Mesendoderm (in vitro differentiated cells): Measurements from ENCODE around the gene TGFBR3.

Experiments used
- DNase-seq: peaks from one replicate; pipeline ENCODE4 v3.0.0; 2013
- H2AK5ac ChIP-seq: 2 replicates; pipeline ENCODE4 v1.6.1; 2013; ENCODE audit warnings: low read length, inconsistent platforms
- H2BK120ac ChIP-seq: 2 replicates; pipeline ENCODE4 v1.6.1; 2013; ENCODE audit warnings: low read depth, mild to moderate bottlenecking, low read length, moderate library complexity, mixed read lengths
- H2BK15ac ChIP-seq: replicated peaks from 2 replicates; pipeline ENCODE4 v1.6.1; 2013; ENCODE audit warnings: low read depth, mild to moderate bottlenecking, moderate library complexity
- H2BK5ac ChIP-seq: 2 replicates; pipeline ENCODE4 v1.6.1; 2013; ENCODE audit warnings: low read length, inconsistent platforms
- H3K18ac ChIP-seq: 2 replicates; pipeline ENCODE4 v1.6.1; 2013; ENCODE audit warnings: mild to moderate bottlenecking, low read length, mixed read lengths
- H3K23ac ChIP-seq: one replicate; pipeline ENCODE4 v1.6.1; 2013; ENCODE audit warnings: low read length
- H3K27ac ChIP-seq: 2 replicates; pipeline ENCODE4 v1.5.1; 2013; ENCODE audit warnings: low read depth, mild to moderate bottlenecking, inconsistent platforms, low read length, moderate library complexity
- H3K27me3 ChIP-seq: 2 replicates; pipeline ENCODE4 v1.6.1; 2013; ENCODE audit warnings: low read length, control low read depth, mild to moderate bottlenecking, inconsistent platforms; ENCODE audit not compliant: insufficient read depth, poor library complexity
- H3K36me3 ChIP-seq: 2 replicates; pipeline ENCODE4 v1.6.1; 2013; ENCODE audit warnings: low read length, inconsistent platforms; ENCODE audit not compliant: control insufficient read depth, insufficient read depth
- H3K4ac ChIP-seq: one replicate; pipeline ENCODE4 v1.6.1; 2013; ENCODE audit warnings: low read depth, mild to moderate bottlenecking, low read length, moderate library complexity
- H3K4me1 ChIP-seq: 2 replicates; pipeline ENCODE4 v1.6.1; 2013; ENCODE audit warnings: low read depth, low read length, inconsistent platforms; ENCODE audit not compliant: control insufficient read depth
- H3K4me2 ChIP-seq: 2 replicates; pipeline ENCODE4 v1.6.1; 2013; ENCODE audit warnings: low read length
- H3K4me3 ChIP-seq: 2 replicates; pipeline ENCODE4 v1.5.1; 2013; ENCODE audit warnings: mild to moderate bottlenecking, low read length
- H3K56ac ChIP-seq: one replicate; pipeline ENCODE4 v1.6.1; 2013; ENCODE audit warnings: low read length
- H3K79me1 ChIP-seq: 2 replicates; pipeline ENCODE4 v1.6.1; 2013; ENCODE audit warnings: low read length, inconsistent platforms
- H3K79me2 ChIP-seq: 2 replicates; pipeline ENCODE4 v1.6.1; 2013; ENCODE audit warnings: mild to moderate bottlenecking, low read length; ENCODE audit not compliant: control insufficient read depth, insufficient read depth
- H3K9ac ChIP-seq: 2 replicates; pipeline ENCODE4 v1.6.1; 2013; ENCODE audit warnings: low read length, inconsistent platforms
- H4K5ac ChIP-seq: one replicate; pipeline ENCODE4 v1.6.1; 2013; ENCODE audit warnings: low read length
- H4K8ac ChIP-seq: one replicate; pipeline ENCODE4 v1.6.1; 2013; ENCODE audit warnings: low read depth, mild to moderate bottlenecking, control low read depth, low read length, moderate library complexity
- WGBS: extraction: QIAGEN DNeasy Blood & Tissue Kit; methylation state at CpG from one replicate; pipeline ENCODE4 v1.1.7; 2013; ENCODE audit warnings: low lambda C conversion rate, missing lambda C conversion rate; ENCODE audit not compliant: insufficient coverage; ENCODE audit errors: extremely low coverage; 5-methylcytosine and 5-hydroxymethylcytosine counted together

TGFBR3 gene

DNA sequence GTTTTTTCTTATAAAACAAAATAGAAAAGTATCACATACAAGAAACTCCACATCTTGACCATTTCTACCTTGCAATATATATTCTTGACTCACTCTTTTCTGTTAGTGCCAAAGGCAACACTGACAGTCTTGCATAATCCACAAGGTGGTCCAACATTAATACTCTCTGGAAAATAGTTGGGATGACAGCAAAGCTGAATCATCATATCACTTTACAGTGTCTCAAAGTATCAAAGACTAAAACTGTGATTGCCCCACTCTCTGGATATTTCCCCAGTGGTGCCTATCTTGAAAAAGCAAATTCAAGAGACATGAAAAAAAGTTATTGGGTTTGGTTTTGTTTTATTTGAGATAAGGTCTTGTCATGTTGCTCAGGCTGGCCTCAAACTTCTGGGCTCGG, 14.6 kb upstream of the TGFBR3 start:
- no peak overlapping the region for H2BK15ac ChIP-seq
- H3K27ac ChIP-seq = no peak overlapping the region
- no peak overlapping the region for H3K18ac ChIP-seq
- H3K79me1 ChIP-seq = no peaks in the 10 kb centered on the region
- no peak overlapping the region for H3K56ac ChIP-seq
- H3K4me1 ChIP-seq = no peaks in the 10 kb centered on the region
- WGBS = no CpG with 5 or more reads among the region's 1 CpG
- no peak overlapping the region for H3K9ac ChIP-seq
- H3K4ac ChIP-seq = no peak overlapping the region
- no peak overlapping the region for H3K4me3 ChIP-seq
- no peak overlapping the region for H4K8ac ChIP-seq
- H2BK120ac ChIP-seq = no peak overlapping the region
- no peak overlapping the region for H2BK5ac ChIP-seq
- no peaks in the 10 kb centered on the region for H3K36me3 ChIP-seq
- H3K4me2 ChIP-seq = no peak overlapping the region
- no peak overlapping the region for H3K23ac ChIP-seq
- no peaks in the 10 kb centered on the region for H3K79me2 ChIP-seq
- no peak overlapping the region for H4K5ac ChIP-seq
- DNase-seq = no peak
- no peak overlapping the region for H2AK5ac ChIP-seq
- H3K27me3 ChIP-seq = no peaks in the 10 kb centered on the region

DNA sequence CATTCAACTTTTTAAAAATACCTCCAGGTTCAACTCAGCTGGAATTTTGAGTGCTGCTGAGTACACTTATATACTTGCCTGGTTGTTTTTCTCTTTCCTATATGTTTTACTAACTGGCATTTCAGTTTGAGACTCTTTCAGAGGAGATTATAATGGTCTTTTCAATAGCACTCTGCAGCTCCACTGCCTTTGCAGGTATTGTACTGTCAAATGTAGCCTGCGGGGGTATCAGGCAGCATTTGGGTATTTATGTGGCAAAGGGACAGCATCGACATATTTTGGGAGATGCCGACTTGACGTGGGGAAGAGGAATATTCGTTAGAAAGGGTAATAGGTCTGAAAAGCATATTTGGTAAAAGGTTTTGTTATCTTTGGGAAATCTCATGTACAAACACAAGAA, 11.1 kb upstream of the TGFBR3 start:
- Histone ChIP-seq H3K4me2 (no peak overlapping the region), H3K23ac (no peak overlapping the region), H3K36me3 (no peaks in the 10 kb centered on the region), H3K4ac (no peak overlapping the region), H3K9ac (no peak overlapping the region), H3K79me1 (no peaks in the 10 kb centered on the region), H2AK5ac (no peak overlapping the region), H3K27ac (no peak overlapping the region), H3K56ac (no peak overlapping the region), H2BK120ac (no peak overlapping the region), H4K8ac (no peak overlapping the region), H2BK15ac (no peak overlapping the region), H3K4me1 (no peaks in the 10 kb centered on the region), H3K4me3 (no peak overlapping the region), H3K18ac (no peak overlapping the region), H4K5ac (no peak overlapping the region), H3K79me2 (no peaks in the 10 kb centered on the region), H2BK5ac (no peak overlapping the region), H3K27me3 (no peaks in the 10 kb centered on the region)
- WGBS = 100% methylated on average over 3 of the region's 5 CpGs
- no peak for DNase-seq

DNA sequence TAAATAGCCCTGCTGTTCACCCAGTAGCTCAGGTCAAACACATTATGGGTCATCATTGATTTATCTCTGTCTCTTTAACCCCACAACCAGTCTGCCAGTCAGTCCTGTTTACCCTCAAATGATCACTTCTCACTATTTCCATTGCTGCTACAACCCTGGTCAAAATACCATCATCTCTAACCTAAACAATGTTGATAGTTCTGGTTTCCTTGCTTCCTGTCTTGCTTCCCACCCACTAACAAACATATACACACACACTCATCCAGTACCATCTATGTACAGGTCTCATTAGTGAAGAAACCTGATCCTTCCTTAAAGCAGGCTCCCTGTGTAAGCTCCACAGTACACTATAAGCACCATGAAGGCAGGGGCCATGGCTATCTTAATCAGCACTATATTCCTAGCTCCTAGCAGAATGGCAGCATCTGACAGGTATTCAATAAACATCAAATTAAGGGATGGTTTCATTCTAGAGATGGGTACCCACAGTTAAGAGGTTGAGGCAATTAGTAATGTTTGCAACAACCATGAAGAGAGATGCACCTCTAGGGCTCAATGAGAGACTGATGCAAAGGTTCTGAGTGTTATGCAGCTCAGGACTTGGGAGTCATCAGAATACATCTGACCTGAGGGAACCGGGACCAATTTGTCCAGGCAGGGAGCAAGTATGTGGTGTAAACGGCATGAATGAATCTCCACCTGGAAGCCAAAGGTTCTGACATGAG, 10.0 kb upstream of the TGFBR3 start:
- Histone ChIP-seq H3K79me1 (no peaks in the 10 kb centered on the region), H2BK120ac (no peak overlapping the region), H3K4me1 (no peaks in the 10 kb centered on the region), H3K79me2 (no peaks in the 10 kb centered on the region), H3K4me2 (no peak overlapping the region), H4K8ac (no peak overlapping the region), H3K56ac (no peak overlapping the region), H2BK15ac (no peak overlapping the region), H3K18ac (no peak overlapping the region), H3K23ac (no peak overlapping the region), H3K27me3 (no peaks in the 10 kb centered on the region), H4K5ac (no peak overlapping the region), H3K36me3 (no peaks in the 10 kb centered on the region), H2AK5ac (no peak overlapping the region), H2BK5ac (no peak overlapping the region), H3K4me3 (no peak overlapping the region), H3K4ac (no peak overlapping the region), H3K9ac (no peak overlapping the region), H3K27ac (no peak overlapping the region)
- DNase-seq = no peak
- no CpG with 5 or more reads among the region's 2 CpGs for WGBS

DNA sequence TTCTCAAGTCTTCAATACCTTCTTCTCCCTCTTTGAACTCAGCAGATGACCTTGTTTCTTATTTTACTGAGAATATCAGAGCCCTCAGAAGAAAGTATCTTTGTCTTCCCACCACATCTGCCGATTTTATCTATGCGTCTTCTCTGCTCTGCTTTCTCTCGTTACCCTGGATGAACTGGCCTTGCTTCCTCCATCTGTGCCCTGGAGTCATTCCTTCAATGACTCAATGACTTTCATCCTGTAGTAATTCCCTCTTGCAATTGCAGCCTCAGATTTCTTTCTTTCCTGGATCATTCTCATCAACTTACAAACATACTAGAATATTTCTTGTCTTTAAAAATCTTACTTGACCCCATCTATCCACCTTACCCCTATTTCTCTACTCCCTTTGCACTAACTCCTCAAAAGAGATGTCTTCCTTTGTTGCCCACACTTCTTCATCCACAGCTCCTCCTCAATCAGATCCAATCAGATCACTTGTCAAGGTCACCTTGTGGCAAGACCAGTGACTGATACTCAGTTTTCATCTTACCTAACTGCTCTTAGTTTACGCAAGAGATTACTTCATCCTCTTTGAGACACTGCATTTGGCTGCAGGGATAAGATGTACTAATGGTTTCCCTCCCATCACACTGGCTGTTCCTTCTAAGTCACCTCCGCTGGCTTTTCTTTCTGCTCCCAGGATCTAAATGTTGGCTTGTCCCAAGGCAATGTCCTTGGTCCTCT, 8.2 kb upstream of the TGFBR3 start:
- Histone ChIP-seq H3K56ac (no peak overlapping the region), H3K9ac (no peak overlapping the region), H3K36me3 (no peaks in the 10 kb centered on the region), H3K79me1 (no peaks in the 10 kb centered on the region), H3K4me3 (no peak overlapping the region), H3K4me1 (no peaks in the 10 kb centered on the region), H2BK120ac (no peak overlapping the region), H3K23ac (no peak overlapping the region), H2AK5ac (no peak overlapping the region), H3K79me2 (no peaks in the 10 kb centered on the region), H3K4ac (no peak overlapping the region), H2BK5ac (no peak overlapping the region), H4K5ac (no peak overlapping the region), H3K27ac (no peak overlapping the region), H3K18ac (no peak overlapping the region), H3K27me3 (no peaks in the 10 kb centered on the region), H3K4me2 (no peak overlapping the region), H4K8ac (no peak overlapping the region), H2BK15ac (no peak overlapping the region)
- DNase-seq = no peak
- WGBS = no CpG with 5 or more reads among the region's 5 CpGs

DNA sequence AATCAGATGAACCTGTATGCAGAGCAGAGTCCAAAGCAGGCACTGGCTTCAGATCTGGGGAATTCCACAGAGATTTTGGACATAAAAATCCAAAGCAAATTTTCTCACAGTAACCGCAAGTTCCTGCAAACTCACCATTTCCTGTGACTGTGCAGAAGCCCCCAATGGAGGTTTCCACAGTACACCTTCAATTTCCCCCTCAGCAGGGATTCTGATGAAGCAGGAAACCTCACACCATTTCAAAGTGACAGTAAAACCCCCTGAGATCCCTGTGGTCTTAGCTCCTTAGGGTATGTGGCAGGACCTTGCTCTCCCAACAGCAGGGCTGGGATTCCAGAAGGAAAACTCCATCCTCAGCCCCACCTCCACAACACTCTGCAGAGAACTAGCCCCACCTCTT, 6.0 kb upstream of the TGFBR3 start:
- Histone ChIP-seq H3K27ac (no peak overlapping the region), H3K4me3 (no peak overlapping the region)

More for the DNA sequence above, 6.0 kb upstream of the TGFBR3 start:
- Histone ChIP-seq H2BK5ac (no peak overlapping the region), H2BK15ac (no peak overlapping the region), H4K5ac (no peak overlapping the region), H3K79me2 (no peaks in the 10 kb centered on the region), H3K27me3 (no peaks in the 10 kb centered on the region), H3K18ac (peak overlapping the region; percentile 43), H3K79me1 (no peaks in the 10 kb centered on the region), H3K23ac (no peak overlapping the region), H3K4ac (no peak overlapping the region), H3K9ac (no peak overlapping the region), H2BK120ac (no peak overlapping the region), H3K4me2 (no peak overlapping the region), H3K36me3 (no peaks in the 10 kb centered on the region), H3K4me1 (no peaks in the 10 kb centered on the region), H2AK5ac (no peak overlapping the region), H4K8ac (no peak overlapping the region), H3K56ac (no peak overlapping the region)
- WGBS = no CpG with 5 or more reads among the region's 1 CpG
- peak; percentile 76 for DNase-seq
